IMR-90 (cell line): ENCODE results near the gene NKD1. TPM values are rescaled to one million over a fixed set of nuclear protein-coding genes. Genes with fewer than 3 reads are reported as not detected.

Source experiments
- ATAC-seq: fragments of 200-7000 bp; cut with Tn5 transposase; 2 replicates; pipeline ENCODE4 v1.9.1; 2020; ENCODE audit warnings: low read depth, mild to moderate bottlenecking, moderate library complexity
- BruUV-seq: library from RNA; stranded (reverse); fragments of 400-500 nt; replicated peaks from 2 replicates; lab custom pipeline; 2021; lab: Mats Ljungman, UMichigan
- CTCF ChIA-PET: fragments of 300-600 bp; formaldehyde crosslinking; extraction: SDS; loops from one replicate; lab custom pipeline; 2021; ENCODE audit warnings: antibody characterized with exemption; lab: Yijun Ruan, JAX
- POLR2A ChIA-PET: fragments of 300-600 bp; sonication (Branson Sonifier 250); formaldehyde crosslinking; loops from one replicate; lab custom pipeline; 2022; ENCODE audit warnings: antibody characterized with exemption; ENCODE audit not compliant: unreplicated experiment; lab: Charles Lee
- DNase-seq: peaks from one replicate; pipeline ENCODE4 v3.0.0; 2013
- H2AFZ ChIP-seq: replicated peaks from 2 replicates; pipeline ENCODE3; 2013; ENCODE audit warnings: low read length, mild to moderate bottlenecking; ENCODE audit not compliant: poor library complexity
- H2AK5ac ChIP-seq: 2 replicates; pipeline ENCODE4 v1.6.1; 2013; ENCODE audit warnings: low read depth, low read length, inconsistent platforms
- H2AK9ac ChIP-seq: replicated peaks from 2 replicates; pipeline ENCODE3; 2013; ENCODE audit warnings: mild to moderate bottlenecking, low read depth, low read length, moderate library complexity; ENCODE audit not compliant: poor library complexity
- H2BK120ac ChIP-seq: 2 replicates; pipeline ENCODE4 v1.6.1; 2013; ENCODE audit warnings: low read depth, low read length, inconsistent platforms
- H2BK15ac ChIP-seq: 3 replicates; pipeline ENCODE4 v1.6.1; 2013; ENCODE audit warnings: low read depth, low read length, inconsistent platforms
- H2BK20ac ChIP-seq: 2 replicates; pipeline ENCODE4 v1.6.1; 2013; ENCODE audit warnings: low read depth, mild to moderate bottlenecking, inconsistent platforms, low read length, moderate library complexity
- H2BK5ac ChIP-seq: 2 replicates; pipeline ENCODE4 v1.6.1; 2013; ENCODE audit warnings: mild to moderate bottlenecking, low read depth, low read length, inconsistent platforms; ENCODE audit not compliant: poor library complexity, severe bottlenecking
- H3K14ac ChIP-seq: replicated peaks from 2 replicates; pipeline ENCODE4 v1.6.1; 2013; ENCODE audit warnings: low read depth, low read length, inconsistent platforms
- H3K18ac ChIP-seq: 2 replicates; pipeline ENCODE4 v1.6.1; 2013; ENCODE audit warnings: low read depth, low read length, control low read depth
- H3K23ac ChIP-seq: 2 replicates; pipeline ENCODE4 v1.6.1; 2013; ENCODE audit warnings: low read depth, low read length, inconsistent platforms
- H3K27ac ChIP-seq: 2 replicates; pipeline ENCODE4 v1.5.1; 2013; ENCODE audit warnings: mild to moderate bottlenecking, control low read depth, low read length; ENCODE audit not compliant: insufficient read depth
- H3K27me3 ChIP-seq: 2 replicates; pipeline ENCODE4 v1.6.1; 2013; ENCODE audit warnings: low read length; ENCODE audit not compliant: control insufficient read depth, insufficient read depth
- H3K36me3 ChIP-seq: 2 replicates; pipeline ENCODE4 v1.6.1; 2013; ENCODE audit warnings: low read length, mixed read lengths; ENCODE audit not compliant: control insufficient read depth, insufficient read depth
- H3K4ac ChIP-seq: 2 replicates; pipeline ENCODE4 v1.6.1; 2013; ENCODE audit warnings: low read depth, low read length, inconsistent platforms
- H3K4me1 ChIP-seq: 2 replicates; pipeline ENCODE4 v1.6.1; 2013; ENCODE audit warnings: low read length, mixed read lengths; ENCODE audit not compliant: control insufficient read depth, insufficient read depth
- H3K4me2 ChIP-seq: 2 replicates; pipeline ENCODE4 v1.6.1; 2013; ENCODE audit warnings: low read depth, mild to moderate bottlenecking, control low read depth, low read length, moderate library complexity
- H3K4me3 ChIP-seq: 2 replicates; pipeline ENCODE4 v1.5.1; 2013; ENCODE audit warnings: low read depth, mild to moderate bottlenecking, control low read depth, low read length, moderate library complexity; ENCODE audit not compliant: insufficient read depth
- H3K56ac ChIP-seq: 2 replicates; pipeline ENCODE4 v1.6.1; 2013; ENCODE audit warnings: low read length, inconsistent platforms; ENCODE audit not compliant: insufficient read depth; ENCODE audit errors: extremely low read depth
- H3K79me1 ChIP-seq, 2 experiments: 2 replicates each; pipeline ENCODE4 v1.6.1; 2013; ENCODE audit warnings: low read length in 2 of 2, inconsistent platforms in 1 of 2, low read depth in 1 of 2
- H3K9ac ChIP-seq: 2 replicates; pipeline ENCODE4 v1.6.1; 2013; ENCODE audit warnings: low read depth, low read length, control low read depth
- H3K9me1 ChIP-seq: 2 replicates; pipeline ENCODE4 v1.6.1; 2013; ENCODE audit warnings: low read length, inconsistent platforms; ENCODE audit not compliant: insufficient read depth
- H3K9me3 ChIP-seq: 2 replicates; pipeline ENCODE4 v1.6.1; 2013; ENCODE audit warnings: low read length; ENCODE audit not compliant: control insufficient read depth, insufficient read depth
- H4K20me1 ChIP-seq: 2 replicates; pipeline ENCODE4 v1.6.1; 2013; ENCODE audit warnings: low read length, inconsistent platforms; ENCODE audit not compliant: insufficient read depth
- H4K5ac ChIP-seq: 2 replicates; pipeline ENCODE4 v1.6.1; 2013; ENCODE audit warnings: mild to moderate bottlenecking, low read depth, low read length, control low read depth
- H4K8ac ChIP-seq, 2 experiments: 2 replicates each; pipeline ENCODE4 v1.6.1; 2013; ENCODE audit warnings: low read depth in 2 of 2, low read length in 2 of 2, control low read depth in 1 of 2, inconsistent platforms in 1 of 2
- H4K91ac ChIP-seq: 2 replicates; pipeline ENCODE4 v1.6.1; 2013; ENCODE audit warnings: low read depth, low read length, inconsistent platforms; ENCODE audit not compliant: insufficient read depth
- RFX5 ChIP-seq: IDR thresholded peaks from 2 replicates; pipeline ENCODE4 v1.8.0; 2012; ENCODE audit warnings: low read depth, mild to moderate bottlenecking, low read length, moderate library complexity
- WGBS, 2 experiments: methylation state at CpG; one replicate each; pipeline versions ENCODE4 v1.1.5 to v1.1.7; 2013; ENCODE audit warnings: missing lambda C conversion rate in 2 of 2; ENCODE audit not compliant: insufficient read length in 1 of 2; ENCODE audit errors: extremely low coverage in 2 of 2; 5-methylcytosine and 5-hydroxymethylcytosine counted together
- dilution Hi-C: fragments of 300-500 bp; cut with HindIII; formaldehyde crosslinking; loops from one replicate; pipeline ENCODE4 v1.14.3; 2018; ENCODE audit warnings: low sequenced_read_pairs; ENCODE audit not compliant: unreplicated experiment
- in situ Hi-C: fragments of 300-500 bp; cut with MboI; formaldehyde crosslinking; loops from 3 replicates; pipeline ENCODE4 v1.14.3; 2019; ENCODE audit warnings: low sequenced_read_pairs, inconsistent platforms, mixed read lengths
- intact Hi-C: fragments of 100-400 bp; cut with micrococcal nuclease; formaldehyde crosslinking; loops from 2 replicates; pipeline ENCODE4 v1.10.0; 2022
- polyA plus RNA-seq, 3 experiments: library from polyadenylated mRNA; depleted of rRNA; stranded (reverse); fragments of >200 nt; gene quantifications; 2 replicates each; pipeline ENCODE4 v1.2.3, GENCODE V29; 2012; ENCODE audit warnings: low replicate concordance in 1 of 3
- total RNA-seq: library from RNA; depleted of rRNA; stranded (reverse); fragments of >200 nt; gene quantifications from 2 replicates; pipeline ENCODE4 v1.2.3, GENCODE V29; 2012

The NKD1 gene
- total and polyA plus RNA-seq, 2 of the 4 experiments (the other 2 are of a cell fraction) = not detected

DNA sequence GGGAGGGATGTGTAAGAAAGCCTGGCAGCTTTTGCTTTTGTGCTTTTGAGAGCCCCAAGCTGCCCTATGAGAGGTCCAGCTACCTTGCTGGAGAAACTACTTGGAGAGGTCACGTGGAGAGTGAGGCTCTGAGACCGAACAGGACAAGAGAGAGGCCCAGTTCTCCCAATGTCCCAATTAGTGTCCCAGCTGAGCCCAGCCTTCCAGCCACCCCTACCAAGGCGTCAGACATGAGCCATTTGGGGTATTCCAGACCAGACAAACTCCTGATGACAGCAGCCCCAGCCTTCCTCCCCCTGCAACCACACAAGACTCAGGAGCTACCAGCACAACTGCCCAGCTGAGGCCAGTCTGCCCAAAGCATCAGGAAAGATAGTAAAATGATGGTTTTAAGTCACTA lies 35.0 kb downstream of the NKD1 start:
- DNase-seq = no peak
- BruUV-seq = no TSS peak

More for the DNA sequence above, 35.0 kb downstream of the NKD1 start:
- Histone ChIP-seq H4K5ac (no peak overlapping the region), H3K4ac (no peak overlapping the region), H3K9me1 (no peaks in the 10 kb centered on the region), H3K27ac (no peak overlapping the region), H3K4me3 (no peak overlapping the region), H3K36me3 (no peaks in the 10 kb centered on the region), H3K27me3 (peaks cover 4% of the 10 kb centered on the region), H3K56ac (no peak overlapping the region), H3K9me3 (no peaks in the 10 kb centered on the region), H2AFZ (no peak overlapping the region), H3K4me1 (no peaks in the 10 kb centered on the region), H4K20me1 (no peaks in the 10 kb centered on the region), H3K9ac (no peak overlapping the region), H2AK5ac (no peak overlapping the region), H4K91ac (no peak overlapping the region), H3K14ac (no peak overlapping the region), H2BK15ac (no peak overlapping the region), H3K18ac (no peak overlapping the region), H3K4me2 (no peak overlapping the region), H2AK9ac (no peak overlapping the region), H3K23ac (no peak overlapping the region), H2BK5ac (no peak overlapping the region), H2BK120ac (no peak overlapping the region), H2BK20ac (no peak overlapping the region), H4K8ac (no peak overlapping the region), H3K79me1 (no peaks in the 10 kb centered on the region)
- no peak for ATAC-seq
- intact Hi-C loops (no loop called here), dilution Hi-C loops (no loop called here), in situ Hi-C loops (no loop called here)
- WGBS, 2 experiments = 56% methylated on average over 2 of the region's 3 CpGs; no CpG with 5 or more reads in 1 of the 2 experiments
- POLR2A ChIA-PET = no interaction called here
- CTCF ChIA-PET = no interaction called here
- no peak for TF ChIP-seq RFX5
